MM.1S (cell line): ENCODE data around the gene TAOK2.

Experiments
- EZH2phosphoT487 ChIP-seq: fragments of 300-600 bp; sonication (generic); IDR thresholded peaks from 2 replicates; pipeline ENCODE4 v1.6.1; 2018; ENCODE audit warnings: antibody characterized with exemption, low read length
- TF ChIP-seq, protein P1 (sequence below): fragments of 300-600 bp; sonication (generic); IDR thresholded peaks from 2 replicates; pipeline ENCODE4 v1.5.1; 2016; ENCODE audit warnings: antibody characterized with exemption, low read length, mixed read lengths

DNA sequence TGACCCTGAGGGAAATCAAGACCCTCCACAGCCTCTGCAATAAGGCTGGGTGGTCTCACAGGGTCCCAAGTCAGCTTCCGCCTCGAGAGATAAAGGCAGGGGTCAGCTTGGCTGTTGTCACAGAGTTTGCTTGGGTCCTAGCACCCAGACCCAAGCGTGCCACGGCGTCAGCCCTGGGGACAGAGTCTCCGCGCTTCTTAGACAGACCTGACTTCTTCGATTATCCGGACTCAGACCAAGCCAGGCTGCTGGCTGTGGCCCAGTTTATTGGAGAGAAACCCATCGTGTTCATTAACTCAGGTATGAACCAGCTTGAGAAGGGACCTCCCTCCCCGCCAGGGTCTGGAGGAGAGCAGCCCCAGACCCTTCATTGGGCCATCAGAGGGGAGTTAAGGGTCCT lies 49.9 kb downstream of the TAOK2 start:
- TF ChIP-seq, protein P1, sequence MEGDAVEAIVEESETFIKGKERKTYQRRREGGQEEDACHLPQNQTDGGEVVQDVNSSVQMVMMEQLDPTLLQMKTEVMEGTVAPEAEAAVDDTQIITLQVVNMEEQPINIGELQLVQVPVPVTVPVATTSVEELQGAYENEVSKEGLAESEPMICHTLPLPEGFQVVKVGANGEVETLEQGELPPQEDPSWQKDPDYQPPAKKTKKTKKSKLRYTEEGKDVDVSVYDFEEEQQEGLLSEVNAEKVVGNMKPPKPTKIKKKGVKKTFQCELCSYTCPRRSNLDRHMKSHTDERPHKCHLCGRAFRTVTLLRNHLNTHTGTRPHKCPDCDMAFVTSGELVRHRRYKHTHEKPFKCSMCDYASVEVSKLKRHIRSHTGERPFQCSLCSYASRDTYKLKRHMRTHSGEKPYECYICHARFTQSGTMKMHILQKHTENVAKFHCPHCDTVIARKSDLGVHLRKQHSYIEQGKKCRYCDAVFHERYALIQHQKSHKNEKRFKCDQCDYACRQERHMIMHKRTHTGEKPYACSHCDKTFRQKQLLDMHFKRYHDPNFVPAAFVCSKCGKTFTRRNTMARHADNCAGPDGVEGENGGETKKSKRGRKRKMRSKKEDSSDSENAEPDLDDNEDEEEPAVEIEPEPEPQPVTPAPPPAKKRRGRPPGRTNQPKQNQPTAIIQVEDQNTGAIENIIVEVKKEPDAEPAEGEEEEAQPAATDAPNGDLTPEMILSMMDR, result no peak
- no peak for TF ChIP-seq EZH2phosphoT487
